Dedifferentiated amniotic fluid mesenchymal stem cell (primary cell): ENCODE measurements around the gene SIPA1L3.

Source experiments
- DNase-seq: peaks from one replicate; pipeline ENCODE4 v3.0.0-alpha.2; 2016; ENCODE audit errors: extremely low spot score

The SIPA1L3 gene

GRCh38 chr19:38234615-38235014 is 327.6 kb downstream of the SIPA1L3 start:
- DNase-seq = no peak

- DNase-seq = no peak
Observed at GRCh38 chr19:38239816-38240215, 332.8 kb downstream of the SIPA1L3 start.

GRCh38 chr19:38243279-38243673 is 336.3 kb downstream of the SIPA1L3 start:
- no peak for DNase-seq

GRCh38 chr19:38245826-38246498 is 339.0 kb downstream of the SIPA1L3 start:
- no peak for DNase-seq

- DNase-seq = no peak
Observed at GRCh38 chr19:38247126-38247525, 340.1 kb downstream of the SIPA1L3 start.

GRCh38 chr19:38247734-38248268 is 340.8 kb downstream of the SIPA1L3 start:
- no peak for DNase-seq

GRCh38 chr19:38248421-38248820 is 341.4 kb downstream of the SIPA1L3 start:
- no peak for DNase-seq

GRCh38 chr19:38250428-38250820 is 343.4 kb downstream of the SIPA1L3 start:
- DNase-seq = no peak

GRCh38 chr19:38250821-38251563 is 344.0 kb downstream of the SIPA1L3 start:
- no peak for DNase-seq

GRCh38 chr19:38251564-38252051 is 344.6 kb downstream of the SIPA1L3 start:
- DNase-seq = no peak

- no peak for DNase-seq
Observed at GRCh38 chr19:38252385-38252784, 345.4 kb downstream of the SIPA1L3 start.

- DNase-seq = no peak
Observed at GRCh38 chr19:38252941-38253691, 346.1 kb downstream of the SIPA1L3 start.

- no peak for DNase-seq
Observed at GRCh38 chr19:38253788-38254187, 346.8 kb downstream of the SIPA1L3 start.

- DNase-seq = no peak
Observed at GRCh38 chr19:38255383-38256014, 348.5 kb downstream of the SIPA1L3 start.
